ENCODE data around the gene USP27X.

USP27X gene

GRCh38 chrX:49846522-49846921 lies 32.8 kb upstream of the USP27X start:
- H3K4me3 ChIP-seq (ENCODE audit: low read length): no peak overlapping the region
- DNase-seq (ENCODE audit: low read depth): no peak
- no peak for TF ChIP-seq CTCF (conservative IDR thresholded peaks at IDR 0.05; ENCODE audit: low read length)

- DNase-seq (ENCODE audit: low read depth): no peak
- no peak overlapping the region for H3K4me3 ChIP-seq (ENCODE audit: low read length)
- no peak for TF ChIP-seq CTCF (conservative IDR thresholded peaks at IDR 0.05; ENCODE audit: low read length)
These were observed 31.0 kb upstream of the USP27X start for GRCh38 chrX:49848275-49848674.

- no peak for DNase-seq (ENCODE audit: low read depth)
- no peak for TF ChIP-seq CTCF (conservative IDR thresholded peaks at IDR 0.05; ENCODE audit: low read length)
- H3K4me3 ChIP-seq (ENCODE audit: low read length): no peak overlapping the region
These were observed 29.3 kb upstream of the USP27X start for GRCh38 chrX:49850028-49850427.

- no peak for TF ChIP-seq CTCF (conservative IDR thresholded peaks at IDR 0.05; ENCODE audit: low read length)
- no peak for DNase-seq (ENCODE audit: low read depth)
- H3K4me3 ChIP-seq (ENCODE audit: low read length): no peak overlapping the region
These were observed 25.6 kb upstream of the USP27X start for GRCh38 chrX:49853661-49854060.

GRCh38 chrX:49856819-49857218 lies 22.5 kb upstream of the USP27X start:
- no peak overlapping the region for H3K4me3 ChIP-seq (ENCODE audit: low read length)
- no peak for DNase-seq (ENCODE audit: low read depth)
- TF ChIP-seq CTCF (conservative IDR thresholded peaks at IDR 0.05; ENCODE audit: low read length): no peak

GRCh38 chrX:49858341-49858740 lies 20.9 kb upstream of the USP27X start:
- no peak for DNase-seq (ENCODE audit: low read depth)
- H3K4me3 ChIP-seq (ENCODE audit: low read length): no peak overlapping the region
- TF ChIP-seq CTCF (conservative IDR thresholded peaks at IDR 0.05; ENCODE audit: low read length): no peak

GRCh38 chrX:49859491-49859890 lies 19.8 kb upstream of the USP27X start:
- DNase-seq (ENCODE audit: low read depth): no peak
- TF ChIP-seq CTCF (conservative IDR thresholded peaks at IDR 0.05; ENCODE audit: low read length): no peak
- H3K4me3 ChIP-seq (ENCODE audit: low read length): no peak overlapping the region

Data from AG10803 (cell line).